Parathyroid adenoma (tissue), 2 donors: ENCODE results near the gene INCENP.
A peak's percentile ranks its signal among the peaks of the same experiment; 100 is the strongest.

ENCODE experiments used
- H2AFZ ChIP-seq: fragments of 300-600 bp; sonication (generic); one replicate; pipeline ENCODE4 v1.7.0; 2017; ENCODE audit warnings: antibody characterized with exemption, mild to moderate bottlenecking
- H3K27ac ChIP-seq: fragments of 300-600 bp; sonication (generic); one replicate; pipeline ENCODE4 v1.7.0; 2017
- H3K27me3 ChIP-seq: fragments of 300-600 bp; sonication (generic); one replicate; pipeline ENCODE4 v1.7.0; 2017; ENCODE audit warnings: low read length; ENCODE audit not compliant: control insufficient read depth, insufficient read depth
- H3K36me3 ChIP-seq: fragments of 300-600 bp; sonication (generic); one replicate; pipeline ENCODE4 v1.7.0; 2017; ENCODE audit warnings: low read length; ENCODE audit not compliant: control insufficient read depth, insufficient read depth
- H3K4me1 ChIP-seq: fragments of 300-600 bp; sonication (generic); one replicate; pipeline ENCODE4 v1.7.0; 2017; ENCODE audit warnings: control low read depth
- H3K4me2 ChIP-seq: fragments of 300-600 bp; sonication (generic); one replicate; pipeline ENCODE4 v1.7.0; 2017; ENCODE audit warnings: low read length
- H3K4me3 ChIP-seq: fragments of 300-600 bp; sonication (generic); one replicate; pipeline ENCODE4 v1.7.0; 2017; ENCODE audit warnings: low read depth, low read length
- H3K79me2 ChIP-seq: fragments of 300-600 bp; sonication (generic); one replicate; pipeline ENCODE4 v1.7.0; 2017; ENCODE audit warnings: control low read depth
- H3K9ac ChIP-seq: fragments of 300-600 bp; sonication (generic); one replicate; pipeline ENCODE4 v1.7.0; 2017; ENCODE audit warnings: mild to moderate bottlenecking
- H3K9me3 ChIP-seq: fragments of 300-600 bp; sonication (generic); one replicate; pipeline ENCODE4 v1.7.0; 2017; ENCODE audit warnings: low read length; ENCODE audit not compliant: control insufficient read depth
- CTCF ChIP-seq: fragments of 300-600 bp; sonication (generic); IDR thresholded peaks from one replicate; pipeline ENCODE4 v1.7.0; 2017; ENCODE audit warnings: antibody characterized with exemption, mild to moderate bottlenecking
- donor health status: primary hyperparathyroidism.

Gene INCENP

GRCh38 chr11:62171261-62171723 is 47.5 kb downstream of the INCENP start:
- peak; percentile 50 for TF ChIP-seq CTCF
- no peak overlapping the region for H3K4me2 ChIP-seq
- no peaks in the 10 kb centered on the region for H3K36me3 ChIP-seq
- H3K4me1 ChIP-seq = no peaks in the 10 kb centered on the region
- H3K27ac ChIP-seq = no peak overlapping the region
- no peak overlapping the region for H3K9ac ChIP-seq
- no peaks in the 10 kb centered on the region for H3K27me3 ChIP-seq
- no peaks in the 10 kb centered on the region for H3K79me2 ChIP-seq
- H3K4me3 ChIP-seq = no peak overlapping the region
- H2AFZ ChIP-seq = peak overlapping the region; percentile 16
- no peaks in the 10 kb centered on the region for H3K9me3 ChIP-seq

GRCh38 chr11:62172294-62172693 is 48.5 kb downstream of the INCENP start:
- H3K4me1 ChIP-seq = no peaks in the 10 kb centered on the region
- H2AFZ ChIP-seq = no peak overlapping the region
- H3K4me3 ChIP-seq = no peak overlapping the region
- no peak overlapping the region for H3K9ac ChIP-seq
- no peak overlapping the region for H3K4me2 ChIP-seq
- H3K36me3 ChIP-seq = no peaks in the 10 kb centered on the region
- no peaks in the 10 kb centered on the region for H3K79me2 ChIP-seq
- TF ChIP-seq CTCF = no peak
- no peaks in the 10 kb centered on the region for H3K9me3 ChIP-seq
- no peaks in the 10 kb centered on the region for H3K27me3 ChIP-seq
- H3K27ac ChIP-seq = no peak overlapping the region

- Histone ChIP-seq H3K79me2 (no peaks in the 10 kb centered on the region), H3K4me2 (no peak overlapping the region), H3K9ac (no peak overlapping the region), H3K9me3 (no peaks in the 10 kb centered on the region), H2AFZ (no peak overlapping the region), H3K4me3 (no peak overlapping the region), H3K36me3 (no peaks in the 10 kb centered on the region), H3K4me1 (no peaks in the 10 kb centered on the region), H3K27ac (no peak overlapping the region), H3K27me3 (no peaks in the 10 kb centered on the region)
- no peak for TF ChIP-seq CTCF
Measured at GRCh38 chr11:62176766-62177165, 53.0 kb downstream of the INCENP start.

- H3K4me3 ChIP-seq = no peak overlapping the region
- no peaks in the 10 kb centered on the region for H3K9me3 ChIP-seq
- H2AFZ ChIP-seq = no peak overlapping the region
- no peak overlapping the region for H3K27ac ChIP-seq
- TF ChIP-seq CTCF = no peak
- no peak overlapping the region for H3K9ac ChIP-seq
- no peak overlapping the region for H3K4me2 ChIP-seq
- no peaks in the 10 kb centered on the region for H3K79me2 ChIP-seq
- no peaks in the 10 kb centered on the region for H3K27me3 ChIP-seq
- H3K36me3 ChIP-seq = no peaks in the 10 kb centered on the region
- H3K4me1 ChIP-seq = no peaks in the 10 kb centered on the region
Measured at GRCh38 chr11:62179995-62180394, 56.2 kb downstream of the INCENP start.

GRCh38 chr11:62181097-62181496 is 57.3 kb downstream of the INCENP start:
- Histone ChIP-seq H3K4me2 (no peak overlapping the region), H3K36me3 (no peaks in the 10 kb centered on the region), H3K4me1 (no peaks in the 10 kb centered on the region), H3K27me3 (no peaks in the 10 kb centered on the region), H3K4me3 (no peak overlapping the region), H3K9ac (no peak overlapping the region), H3K79me2 (no peaks in the 10 kb centered on the region), H3K9me3 (no peaks in the 10 kb centered on the region), H2AFZ (no peak overlapping the region), H3K27ac (no peak overlapping the region)
- no peak for TF ChIP-seq CTCF
